Measurements from ENCODE around the gene ARID5A. TPM values are rescaled to one million over a fixed set of nuclear protein-coding genes. Genes with fewer than 3 reads are reported as not detected.

ARID5A gene
- total and polyA plus RNA-seq, 2 of the 13 experiments (the other 11 are each of a cell fraction or from before 2014, with no cell fraction given): 6.0 to 9.5 TPM

DNA sequence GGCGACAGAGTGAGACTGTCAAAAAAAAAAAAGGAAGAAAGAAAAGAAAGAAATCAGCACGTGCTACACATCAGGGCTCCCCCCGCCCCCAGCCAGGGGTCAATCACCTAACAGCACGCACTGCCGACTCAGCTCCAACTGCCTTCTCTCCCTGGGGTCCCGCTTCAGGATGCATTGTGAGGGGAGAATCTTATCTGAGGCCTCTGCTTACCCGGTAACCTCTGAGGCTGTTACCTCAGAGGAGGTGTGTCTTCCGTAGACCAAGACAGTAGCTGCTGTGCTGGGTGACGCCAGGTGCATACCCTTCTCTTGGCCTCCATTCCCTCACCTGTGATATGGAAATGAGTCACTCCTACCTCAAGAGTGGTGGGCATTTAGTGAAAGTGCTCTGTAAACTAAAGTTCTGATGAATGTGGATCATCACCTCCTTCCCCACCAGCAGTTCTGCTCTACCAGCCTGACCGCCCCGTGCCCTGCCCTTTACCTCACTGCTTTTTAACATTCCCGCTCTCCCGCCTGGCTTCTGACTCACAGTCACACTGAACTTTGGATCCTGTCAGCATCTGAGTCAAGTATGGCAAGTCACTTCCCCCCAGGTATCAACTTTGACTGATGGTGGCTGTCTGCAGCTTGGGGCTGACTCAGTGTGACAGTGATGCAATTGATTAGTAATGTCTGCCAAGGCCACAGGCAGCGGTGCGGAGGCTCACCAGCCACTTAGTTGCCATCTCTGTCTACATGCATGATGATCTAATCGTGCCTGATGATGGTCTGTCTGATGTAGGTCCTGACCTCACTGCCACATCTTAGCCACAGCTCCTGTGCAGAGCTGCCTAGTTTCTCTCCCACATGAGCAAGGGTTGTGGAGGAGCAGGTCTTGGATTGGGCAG lies 20.1 kb downstream of the ARID5A start (continued):
- TF ChIP-seq HINFP (CRISPR knock-in tag; IDR thresholded peaks at IDR 0.05; ENCODE audit: low read depth) (peak; percentile 61; the same call in 1 of the 2 replicates), ZNF713 (CRISPR knock-in tag; IDR thresholded peaks at IDR 0.05) (peak; percentile 54; the same call in 1 of the 2 replicates), ZNF782 (CRISPR knock-in tag; IDR thresholded peaks at IDR 0.05; ENCODE audit: borderline replicate concordance) (no peak), ARID4A (CRISPR knock-in tag; IDR thresholded peaks at IDR 0.05; ENCODE audit: borderline replicate concordance) (peak; percentile 92), RELA (CRISPR knock-in tag; IDR thresholded peaks at IDR 0.05) (no peak), ZMYM3 (CRISPR knock-in tag; IDR thresholded peaks at IDR 0.05) (peak; percentile 97), ZNF343 (CRISPR knock-in tag; IDR thresholded peaks at IDR 0.05) (0 out of 2 replicates have a peak, but pooled peaks have one; percentile 13), SUZ12 (IDR thresholded peaks at IDR 0.05; ENCODE audit: low read depth, low read length) (no peak), CHD4 (IDR thresholded peaks at IDR 0.05; ENCODE audit: borderline replicate concordance, low read length) (no peak), ZNF251 (CRISPR knock-in tag; IDR thresholded peaks at IDR 0.05) (no peak), ATF3 (CRISPR knock-in tag; IDR thresholded peaks at IDR 0.05) (peak; percentile 99), ZFAT (CRISPR knock-in tag; conservative IDR thresholded peaks at IDR 0.05) (no peak), ZNF737 (CRISPR knock-in tag; IDR thresholded peaks at IDR 0.05; ENCODE audit: borderline replicate concordance) (no peak), GATA4 (IDR thresholded peaks at IDR 0.05; ENCODE audit: borderline replicate concordance, low read depth) (no peak), NONO (IDR thresholded peaks at IDR 0.05) (no peak), NONO (CRISPR knock-in tag; conservative IDR thresholded peaks at IDR 0.05) (peak; percentile 90), ZBTB8A (CRISPR knock-in tag; IDR thresholded peaks at IDR 0.05; ENCODE audit: borderline replicate concordance, low read depth) (no peak), ZNF780A (CRISPR knock-in tag; IDR thresholded peaks at IDR 0.05) (peak; percentile 92), TRAFD1 (CRISPR knock-in tag; IDR thresholded peaks at IDR 0.05; ENCODE audit: borderline replicate concordance) (no peak), NFKBIZ (CRISPR knock-in tag; IDR thresholded peaks at IDR 0.05) (peak; percentile 93), ATAD3A (CRISPR knock-in tag; IDR thresholded peaks at IDR 0.05) (no peak), HCFC1 (IDR thresholded peaks at IDR 0.05; ENCODE audit: low read depth, low read length) (no peak; the same call in 1 of the 2 replicates)
